K562 (cell line): Measurements from ENCODE around the gene ITPRID2. TPM values are rescaled to one million over a fixed set of nuclear protein-coding genes. Genes with fewer than 3 reads are reported as not detected.

Experiments
- PURB ChIP-seq: sonication (generic); formaldehyde crosslinking; IDR thresholded peaks from 2 replicates; pipeline ENCODE4 v1.9.0; 2021; ENCODE audit warnings: low read depth, mild to moderate bottlenecking, missing genetic modification reagents
- RAD21 ChIP-seq, 2 experiments: fragments of 250-450 bp in 1 of 2; fragments of 450-650 bp in 1 of 2; sonication (Bioruptor Pico) in 1 of 2; formaldehyde crosslinking in 1 of 2; IDR thresholded peaks in 1 of 2; conservative IDR thresholded peaks in 1 of 2; 2 replicates each; pipeline versions ENCODE4 v1.4.0 to v1.8.0; 2020 to 2022; ENCODE audit warnings: mild to moderate bottlenecking in 2 of 2, moderate library complexity in 1 of 2
- REST ChIP-seq, 2 experiments: fragments of 450-650 bp; formaldehyde crosslinking in 1 of 2; IDR thresholded peaks; 2 replicates each; pipeline versions ENCODE4 v1.4.0 to v1.6.1; 2014 to 2020; ENCODE audit warnings: mild to moderate bottlenecking in 2 of 2, borderline replicate concordance in 1 of 2, low read depth in 1 of 2
- TAF9B ChIP-seq: fragments of 450-650 bp; IDR thresholded peaks from 2 replicates; pipeline ENCODE4 v1.6.1; 2018; ENCODE audit warnings: mild to moderate bottlenecking; ENCODE audit not compliant: partially characterized antibody
- polyA plus RNA-seq, 8 experiments: library from polyadenylated mRNA; depleted of rRNA in 4 of 8; stranded (reverse) in 5 of 8; unstranded in 3 of 8; fragments of >200 nt; fragmentation: Nextera tagmentation in 2 of 8; fragmentation: Illumina TruSeq in 1 of 8; extraction: Ambion mirVana in 2 of 8; extraction: Trizol in 1 of 8; gene quantifications; 2 replicates each; pipeline versions ENCODE4 v1.2.1 to v1.2.3, GENCODE V29; 2011 to 2014; ENCODE audit warnings: inconsistent platforms in 1 of 8, missing spikeins in 1 of 8
- total RNA-seq, 7 experiments: library from RNA; depleted of rRNA in 6 of 7; stranded (reverse); fragments of >200 nt in 6 of 7; fragmentation: Illumina TruSeq in 2 of 7; extraction: Trizol in 2 of 7; gene quantifications; 2 replicates each; pipeline versions ENCODE4 v1.2.1 to v1.2.3, GENCODE V29; 2011 to 2021; ENCODE audit warnings: low replicate concordance in 1 of 7

The ITPRID2 gene
- total and polyA plus RNA-seq, 9 of the 15 experiments (the other 6 are each of a cell fraction or from before 2014, with no cell fraction given): 18.5 to 77.8 (median 52.0) TPM

GRCh38 chr2:181904022-181904632 is 12.6 kb downstream of the ITPRID2 start (continued):
- TF ChIP-seq REST (IDR thresholded peaks at IDR 0.05; ENCODE audit: borderline replicate concordance) (peak; percentile 54; the same call in 1 of the 2 replicates), REST (CRISPR knock-in tag; IDR thresholded peaks at IDR 0.05; ENCODE audit: low read depth) (no peak), PURB (CRISPR knock-in tag) (no peak), TAF9B (no peak), RAD21 (CRISPR knock-in tag; conservative IDR thresholded peaks at IDR 0.05 in 1 of 2, IDR thresholded peaks at IDR 0.05 in 1 of 2) (peak; percentile 82)
